NT2/D1 (cell line): ENCODE data around the gene SNX7.

Source experiments
- DNase-seq: peaks from one replicate; pipeline ENCODE4 v3.0.0-alpha.2; 2011; ENCODE audit warnings: low read depth, low spot score
- H3K27me3 ChIP-seq: 2 replicates; pipeline ENCODE4 v1.6.0; 2011; ENCODE audit warnings: mild to moderate bottlenecking; ENCODE audit not compliant: insufficient read length, insufficient read depth
- H3K36me3 ChIP-seq: 2 replicates; pipeline ENCODE4 v1.6.1; 2011; ENCODE audit warnings: mild to moderate bottlenecking, low read length, mixed read lengths; ENCODE audit not compliant: insufficient read depth, insufficient read length
- H3K4me1 ChIP-seq: 2 replicates; pipeline ENCODE4 v1.5.1; 2011; ENCODE audit not compliant: insufficient read depth, insufficient read length
- H3K4me3 ChIP-seq: 2 replicates; pipeline ENCODE4 v1.5.1; 2011; ENCODE audit warnings: low read depth; ENCODE audit not compliant: insufficient read length
- H3K9ac ChIP-seq: 2 replicates; pipeline ENCODE4 v1.6.0; 2011; ENCODE audit warnings: low read depth; ENCODE audit not compliant: insufficient read length
- H3K9me3 ChIP-seq: 2 replicates; pipeline ENCODE4 v1.5.1; 2011; ENCODE audit warnings: mild to moderate bottlenecking, low read length; ENCODE audit not compliant: insufficient read depth
- SUZ12 ChIP-seq: IDR thresholded peaks from 2 replicates; pipeline ENCODE4 v1.6.1; 2011; ENCODE audit not compliant: insufficient read length, insufficient read depth; ENCODE audit errors: extremely low read depth
- YY1 ChIP-seq: IDR thresholded peaks from 2 replicates; pipeline ENCODE4 v1.6.1; 2011; ENCODE audit not compliant: insufficient read length, insufficient read depth
- ZNF274 ChIP-seq: IDR thresholded peaks from 2 replicates; pipeline ENCODE4 v1.6.1; 2011; ENCODE audit warnings: mild to moderate bottlenecking, low read depth, low read length

The SNX7 gene

DNA sequence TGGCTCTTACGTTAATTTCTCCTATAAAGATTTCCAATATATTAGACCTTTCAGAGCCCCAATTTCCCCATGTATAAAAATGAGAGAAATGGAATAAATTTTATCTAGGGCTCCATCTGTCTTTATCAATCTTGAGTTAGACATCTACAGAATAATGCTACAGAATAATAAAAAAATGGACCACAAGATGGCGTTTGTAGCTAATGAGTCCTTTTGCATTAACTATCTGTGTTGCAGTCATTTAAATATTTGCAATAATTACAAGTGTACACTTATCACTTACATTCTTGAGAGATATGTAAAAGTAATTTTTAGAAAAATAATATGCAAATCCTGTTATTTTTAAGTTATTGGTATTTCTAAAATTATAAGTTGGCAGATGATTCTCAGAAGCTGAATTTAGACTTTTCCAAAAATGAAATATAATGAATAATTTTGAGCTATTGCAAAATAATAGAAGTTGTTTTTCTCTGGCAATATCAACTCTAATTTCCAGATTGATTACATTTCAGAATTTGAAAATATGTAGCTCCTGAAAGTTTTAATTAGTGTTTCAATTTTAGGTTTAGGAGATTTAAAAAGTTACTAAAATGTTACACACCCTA, 87.7 kb downstream of the SNX7 start:
- Histone ChIP-seq H3K4me1 (no peaks in the 10 kb centered on the region), H3K9ac (no peak overlapping the region), H3K27me3 (no peaks in the 10 kb centered on the region), H3K9me3 (no peaks in the 10 kb centered on the region), H3K36me3 (no peaks in the 10 kb centered on the region), H3K4me3 (no peak overlapping the region)
- TF ChIP-seq SUZ12 (no peak), ZNF274 (no peak), YY1 (no peak)
- no peak for DNase-seq

DNA sequence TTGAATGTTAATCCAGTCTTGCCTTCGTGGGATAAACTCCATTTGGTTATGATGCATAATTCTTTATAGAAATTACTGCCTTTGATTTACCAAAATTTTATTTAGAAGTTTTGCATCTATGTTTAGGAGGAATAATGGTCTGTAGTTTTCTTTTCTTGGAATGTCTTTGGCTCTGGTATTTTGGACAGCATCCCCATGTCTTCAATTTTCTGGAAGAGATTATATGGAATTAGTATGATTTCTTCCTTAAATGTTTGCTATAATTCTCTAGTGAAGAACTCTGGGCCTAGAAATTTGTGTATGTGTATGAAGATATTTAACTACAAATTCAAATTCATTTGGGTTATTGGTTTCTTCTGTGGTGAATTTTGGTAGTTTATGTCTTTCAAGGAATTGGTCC, 92.7 kb downstream of the SNX7 start:
- Histone ChIP-seq H3K27me3 (no peaks in the 10 kb centered on the region), H3K36me3 (no peaks in the 10 kb centered on the region), H3K4me1 (no peaks in the 10 kb centered on the region), H3K9me3 (no peaks in the 10 kb centered on the region), H3K9ac (no peak overlapping the region), H3K4me3 (no peak overlapping the region)
- no peak for DNase-seq
- no peak for TF ChIP-seq SUZ12
- TF ChIP-seq ZNF274, result no peak
- no peak for TF ChIP-seq YY1

DNA sequence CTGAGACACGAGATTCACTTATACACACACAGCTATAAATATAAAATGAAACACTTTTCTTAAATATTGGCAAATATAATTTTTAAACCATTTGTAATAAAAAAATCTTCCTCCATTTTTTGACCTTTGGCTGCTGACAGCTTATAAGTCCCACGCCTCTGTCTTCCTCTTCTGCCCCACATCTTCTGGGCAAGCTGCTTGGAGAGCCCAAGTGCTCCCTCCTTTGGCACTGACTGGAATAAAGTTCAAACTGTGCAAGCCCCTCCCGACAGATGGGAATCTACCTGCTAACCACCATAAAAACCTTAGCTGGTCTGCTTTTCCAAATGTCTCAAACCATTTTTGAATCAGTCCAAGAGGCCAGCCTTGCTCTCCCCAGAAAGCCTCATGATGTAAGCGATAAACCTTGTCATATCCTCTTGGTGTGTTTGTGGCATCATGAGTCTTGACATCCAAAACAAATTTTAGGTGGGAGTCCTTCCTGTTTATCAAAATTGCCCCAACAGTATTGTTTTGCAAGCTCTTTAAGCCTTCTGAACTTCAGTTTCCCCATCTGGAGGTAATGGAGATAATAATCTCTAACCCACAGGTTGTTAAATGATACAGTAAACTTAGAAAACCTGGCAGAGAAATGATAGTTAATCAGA, 99.8 kb downstream of the SNX7 start:
- Histone ChIP-seq H3K9me3 (no peaks in the 10 kb centered on the region), H3K9ac (no peak overlapping the region), H3K36me3 (no peaks in the 10 kb centered on the region), H3K4me3 (no peak overlapping the region), H3K4me1 (no peaks in the 10 kb centered on the region), H3K27me3 (no peaks in the 10 kb centered on the region)
- no peak for TF ChIP-seq SUZ12
- no peak for TF ChIP-seq ZNF274
- TF ChIP-seq YY1, result no peak
- peak; percentile 27 for DNase-seq

DNA sequence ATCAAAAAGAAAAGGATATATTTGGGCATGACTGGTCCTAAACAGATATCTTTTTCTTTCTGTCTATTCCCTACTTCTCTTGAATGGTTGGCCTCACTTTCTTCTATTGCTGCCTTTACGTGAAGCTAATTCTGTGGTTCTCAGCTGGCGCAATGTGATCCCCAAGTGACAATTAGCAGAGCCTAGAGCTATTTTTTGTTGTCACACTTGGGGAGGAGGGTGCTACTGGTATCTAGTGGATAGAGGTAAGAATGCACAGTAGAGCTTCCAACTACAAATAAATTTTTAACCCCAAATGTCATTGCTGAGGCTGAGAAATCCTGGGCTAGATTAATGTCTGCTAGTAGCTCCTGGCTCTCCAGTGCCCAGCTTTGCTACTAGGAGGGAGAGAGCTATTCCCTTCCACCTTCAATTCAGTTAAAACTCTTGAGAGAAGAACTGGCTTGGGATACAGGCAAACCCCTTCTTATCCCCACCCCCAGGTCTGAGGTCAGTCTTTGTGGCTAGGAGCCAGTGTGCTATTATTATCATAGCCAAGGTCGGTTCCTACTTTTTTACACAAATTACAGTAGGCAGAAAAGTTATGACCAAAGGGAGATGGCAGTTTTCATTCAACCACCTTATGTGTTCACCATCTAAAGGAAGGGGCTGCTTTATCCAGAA, 102.1 kb downstream of the SNX7 start:
- Histone ChIP-seq H3K36me3 (no peaks in the 10 kb centered on the region), H3K4me3 (no peak overlapping the region), H3K27me3 (no peaks in the 10 kb centered on the region), H3K9me3 (no peaks in the 10 kb centered on the region), H3K9ac (no peak overlapping the region), H3K4me1 (no peaks in the 10 kb centered on the region)
- TF ChIP-seq YY1 (no peak), ZNF274 (no peak), SUZ12 (no peak)
- DNase-seq, result no peak

DNA sequence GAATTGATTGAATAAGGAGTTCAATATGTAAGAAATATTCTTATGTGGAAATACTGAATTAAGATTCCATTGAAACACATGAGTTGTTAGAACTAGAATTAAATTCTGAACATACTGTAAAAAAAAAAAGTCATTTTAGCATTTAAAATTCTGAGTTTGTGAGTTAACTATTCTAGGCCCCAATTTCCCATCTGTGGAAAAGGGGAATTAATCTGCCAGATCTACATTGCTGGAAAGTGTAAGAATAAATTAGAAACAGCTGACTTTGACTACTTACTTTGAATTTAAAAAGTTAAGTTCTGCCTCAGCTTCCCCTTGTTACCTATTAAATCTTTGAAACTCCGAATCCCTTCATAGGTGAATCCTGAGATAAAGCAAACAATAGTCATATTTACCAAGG, 103.0 kb downstream of the SNX7 start:
- Histone ChIP-seq H3K9me3 (no peaks in the 10 kb centered on the region), H3K27me3 (no peaks in the 10 kb centered on the region), H3K36me3 (no peaks in the 10 kb centered on the region), H3K4me3 (no peak overlapping the region), H3K4me1 (no peaks in the 10 kb centered on the region), H3K9ac (no peak overlapping the region)
- no peak for DNase-seq
- TF ChIP-seq ZNF274 (no peak), YY1 (no peak), SUZ12 (no peak)

DNA sequence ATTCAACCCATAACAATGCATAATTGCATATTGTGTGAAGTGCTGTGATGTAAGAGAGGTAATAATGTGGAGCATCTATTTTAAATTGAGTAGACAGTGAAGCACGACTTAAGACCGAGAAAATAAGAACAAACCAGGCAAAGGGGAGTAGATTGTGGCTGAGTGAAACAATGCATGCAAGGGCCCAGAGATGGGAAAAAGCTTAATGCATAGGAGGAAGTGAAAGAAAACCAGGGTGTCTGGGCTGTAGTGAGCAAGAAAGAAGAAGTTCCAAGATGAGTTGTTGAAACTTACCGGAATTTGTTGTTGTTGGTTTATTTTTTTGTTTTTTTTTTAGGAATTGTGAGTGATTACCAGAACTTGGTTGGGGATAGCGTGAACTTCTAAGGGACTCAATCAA, 104.7 kb downstream of the SNX7 start:
- Histone ChIP-seq H3K4me3 (no peak overlapping the region), H3K27me3 (no peaks in the 10 kb centered on the region), H3K36me3 (no peaks in the 10 kb centered on the region), H3K9ac (no peak overlapping the region), H3K4me1 (no peaks in the 10 kb centered on the region), H3K9me3 (no peaks in the 10 kb centered on the region)
- TF ChIP-seq SUZ12, result no peak
- TF ChIP-seq YY1, result no peak
- TF ChIP-seq ZNF274, result no peak
- no peak for DNase-seq

DNA sequence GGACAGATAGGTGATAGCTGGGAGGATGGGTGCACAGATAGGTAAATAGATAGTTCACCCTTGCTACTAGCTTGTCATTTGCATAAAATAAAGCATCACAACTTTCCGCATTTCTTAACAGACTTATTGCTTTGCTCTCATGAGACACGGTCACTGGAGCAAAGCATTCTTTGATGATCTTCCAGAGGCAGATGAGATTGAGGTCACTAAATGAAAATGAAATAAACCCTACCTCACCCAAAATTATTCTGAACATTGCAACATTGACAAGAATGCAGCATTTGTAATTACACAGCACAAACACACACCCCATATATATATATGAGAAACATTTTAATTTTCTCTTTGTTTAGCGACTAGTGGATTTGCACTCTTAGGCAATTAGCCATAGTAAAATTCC, 107.6 kb downstream of the SNX7 start:
- Histone ChIP-seq H3K27me3 (no peaks in the 10 kb centered on the region), H3K4me3 (no peak overlapping the region), H3K4me1 (no peaks in the 10 kb centered on the region), H3K36me3 (no peaks in the 10 kb centered on the region), H3K9me3 (no peaks in the 10 kb centered on the region), H3K9ac (no peak overlapping the region)
- no peak for DNase-seq
- TF ChIP-seq YY1, result no peak
- TF ChIP-seq ZNF274, result no peak
